22Rv1 (cell line): ENCODE results near the gene C2orf92.

Source experiments
- CTCF ChIP-seq: fragments of 450-650 bp; IDR thresholded peaks from 2 replicates; pipeline ENCODE4 v1.5.1; 2017; ENCODE audit warnings: mild to moderate bottlenecking
- ZFX ChIP-seq: fragments of 450-650 bp; IDR thresholded peaks from 2 replicates; pipeline ENCODE4 v1.6.1; 2017; ENCODE audit warnings: antibody characterized with exemption, borderline replicate concordance

GRCh38 chr2:97707362-97708047 is 38.0 kb downstream of the C2orf92 start:
- TF ChIP-seq CTCF: no peak
- no peak for TF ChIP-seq ZFX
